DMS79 (cell line): ENCODE results near the gene STKLD1.
"Not testable (repeated sequence)": the region's sequence is repeated elsewhere in the genome, so short reads cannot be mapped to it uniquely, and the experiment has no call there.

Source experiments
- DNase-seq: peaks from one replicate; lab custom pipeline; 2025; lab: John Stamatoyannopoulos, UW

Gene STKLD1

DNA sequence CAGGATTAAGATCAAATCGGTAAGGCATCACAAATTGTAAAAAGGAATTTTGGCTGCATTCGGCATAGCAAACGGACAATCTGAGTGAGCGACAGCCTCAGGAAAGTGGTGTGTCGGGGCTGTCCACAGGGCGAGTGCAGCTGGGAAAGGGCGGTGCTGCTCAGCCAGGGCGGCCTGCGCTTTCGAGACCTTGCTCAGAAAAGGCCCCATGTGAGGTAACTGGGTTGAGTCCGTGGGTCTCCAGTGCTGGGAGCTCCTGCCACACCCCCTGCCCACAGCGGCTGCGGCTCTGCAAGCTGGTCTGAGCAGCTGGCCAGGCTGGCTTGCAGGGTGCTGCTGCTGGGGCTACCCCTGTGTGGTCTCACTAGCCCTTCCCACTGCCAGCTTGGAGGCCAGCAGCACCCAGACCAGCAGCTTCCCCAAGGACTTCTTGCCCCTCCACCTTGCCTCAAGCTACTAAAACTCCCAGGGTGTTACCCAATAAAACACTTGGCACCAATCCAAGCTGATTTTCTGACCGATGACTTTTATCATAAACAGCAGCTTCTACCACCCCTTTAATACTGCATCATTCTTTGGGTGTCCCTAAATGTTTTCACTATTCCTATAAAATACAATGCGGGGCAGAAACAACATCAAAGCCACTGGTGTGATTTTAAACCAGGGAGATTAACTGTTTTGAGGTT is 13.7 kb upstream of the STKLD1 start:
- no peak for DNase-seq

DNA sequence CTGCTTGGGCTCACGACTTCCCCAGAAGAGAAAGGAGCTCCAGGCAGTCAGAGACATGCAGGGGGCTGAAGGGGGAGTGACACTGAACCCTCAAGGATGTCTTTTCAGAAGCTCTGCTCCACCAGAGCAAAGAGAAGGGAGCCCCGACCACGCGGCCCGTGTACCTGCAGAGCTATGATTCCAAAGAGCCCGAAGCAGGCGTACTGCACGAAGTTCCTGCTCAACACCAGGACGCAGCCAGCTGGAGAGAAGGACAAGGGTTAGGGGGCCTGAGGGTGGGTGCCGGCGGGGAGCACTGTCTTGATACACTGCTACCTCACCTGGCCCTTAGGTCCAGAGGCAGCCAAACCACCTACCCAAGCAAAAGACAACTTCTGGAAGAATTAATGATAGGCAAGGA is 9.7 kb upstream of the STKLD1 start:
- no peak for DNase-seq

DNA sequence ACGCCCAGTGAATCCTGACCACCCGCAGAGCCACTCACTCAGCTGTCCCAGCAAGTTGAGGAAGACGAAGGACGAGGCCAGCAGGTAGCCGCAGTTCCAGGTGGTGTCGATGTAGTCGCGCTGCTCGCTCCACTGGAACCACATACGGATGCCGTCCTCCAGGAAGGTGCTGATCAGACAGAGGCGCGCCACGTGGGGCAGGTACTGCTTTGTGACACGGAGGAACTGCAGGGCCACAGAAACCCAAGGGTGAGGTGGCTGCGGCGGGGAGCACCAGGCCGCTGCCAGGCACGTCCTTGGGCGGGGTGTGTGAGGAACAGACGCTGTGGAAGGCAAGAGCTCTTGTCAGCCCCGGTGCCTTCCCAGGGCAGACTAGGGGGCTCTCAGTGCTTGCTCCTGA is 8.9 kb upstream of the STKLD1 start:
- no peak for DNase-seq

DNA sequence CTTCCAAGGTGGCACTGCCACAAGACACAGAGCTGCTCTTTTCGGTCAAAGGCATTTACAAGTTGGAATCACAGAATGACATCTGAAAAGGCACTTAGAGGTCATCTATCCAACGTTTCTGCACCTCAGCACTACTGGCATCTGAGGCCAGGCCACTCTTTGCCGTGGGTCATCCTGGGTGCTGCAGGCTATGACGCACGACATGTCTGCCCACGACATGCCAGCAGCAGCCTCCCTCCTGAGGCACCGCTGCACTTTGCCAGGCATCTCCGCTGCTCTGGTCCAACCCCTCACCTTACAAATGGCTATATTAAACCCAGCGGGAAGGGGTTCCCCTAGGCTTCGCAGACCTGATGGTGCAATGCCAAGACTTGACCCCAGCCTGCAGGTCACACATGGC is 8.4 kb upstream of the STKLD1 start:
- no peak for DNase-seq

DNA sequence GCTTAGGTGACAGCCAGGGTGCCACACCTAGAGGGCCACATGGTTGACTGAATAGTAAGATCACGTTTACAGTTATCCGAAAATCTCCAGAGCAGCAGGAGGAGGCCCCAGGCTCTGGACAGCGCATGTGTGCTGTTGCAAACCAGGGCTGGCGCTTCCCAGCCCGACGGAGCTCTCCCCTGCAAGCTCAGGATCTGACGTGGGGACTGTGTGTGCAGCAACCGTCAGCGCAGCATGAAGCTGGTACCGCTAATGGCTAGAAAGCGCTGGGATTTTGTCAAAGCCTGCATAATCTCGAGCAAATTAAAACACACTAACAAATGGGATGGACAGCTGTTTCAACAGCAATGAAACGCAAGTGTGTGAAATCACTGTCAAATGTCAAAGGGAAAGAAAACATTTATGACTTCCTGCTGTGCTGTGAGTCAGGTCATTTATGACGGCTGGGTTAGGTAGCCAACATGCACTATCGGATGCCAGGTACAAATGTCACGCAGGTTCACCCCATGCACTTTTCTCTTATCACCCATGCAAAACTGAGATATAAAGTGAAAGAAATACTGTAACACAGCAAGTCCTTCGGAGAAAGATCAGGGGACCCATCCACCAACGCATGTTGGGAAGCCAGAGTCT is 7.8 kb upstream of the STKLD1 start:
- DNase-seq = no peak

DNA sequence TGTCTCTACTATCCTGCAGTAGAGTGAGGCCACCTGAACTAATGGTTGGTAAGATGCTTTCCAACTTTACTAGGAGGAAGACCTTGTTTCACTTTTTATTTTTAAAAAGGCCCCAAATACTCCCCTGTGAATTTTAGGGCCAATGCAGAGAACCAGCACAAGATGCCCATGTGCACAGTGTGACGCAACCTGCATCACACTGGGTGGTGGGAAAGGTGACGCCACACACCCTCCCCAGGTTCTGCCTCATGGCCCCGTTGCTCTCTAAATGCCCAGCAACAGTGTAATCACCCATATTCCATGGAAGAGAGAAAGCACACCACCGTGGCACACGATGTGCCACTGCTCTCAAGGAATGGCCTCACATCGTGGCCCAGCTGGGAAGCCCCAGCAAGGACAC is 6.7 kb upstream of the STKLD1 start:
- DNase-seq = no peak

DNA sequence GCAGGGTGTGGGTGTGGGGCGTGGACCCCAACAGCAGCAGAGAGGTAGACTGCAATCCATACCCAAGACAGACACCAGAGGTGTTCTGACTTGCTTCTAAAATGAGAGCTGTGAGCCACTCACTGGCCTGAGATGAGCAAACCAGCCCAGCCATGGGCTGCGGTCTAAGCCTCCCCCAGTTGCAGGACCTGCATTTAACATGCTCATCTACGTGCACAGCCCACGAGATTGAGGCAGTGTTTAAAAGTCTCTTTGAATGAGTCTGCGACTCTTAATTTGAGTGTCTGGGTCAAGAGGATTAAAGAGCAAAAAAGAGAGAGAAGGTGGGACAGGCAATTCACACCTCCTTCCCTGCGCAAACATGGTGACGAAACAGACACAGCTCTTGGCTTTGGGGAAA is 6.2 kb upstream of the STKLD1 start:
- DNase-seq = no peak

DNA sequence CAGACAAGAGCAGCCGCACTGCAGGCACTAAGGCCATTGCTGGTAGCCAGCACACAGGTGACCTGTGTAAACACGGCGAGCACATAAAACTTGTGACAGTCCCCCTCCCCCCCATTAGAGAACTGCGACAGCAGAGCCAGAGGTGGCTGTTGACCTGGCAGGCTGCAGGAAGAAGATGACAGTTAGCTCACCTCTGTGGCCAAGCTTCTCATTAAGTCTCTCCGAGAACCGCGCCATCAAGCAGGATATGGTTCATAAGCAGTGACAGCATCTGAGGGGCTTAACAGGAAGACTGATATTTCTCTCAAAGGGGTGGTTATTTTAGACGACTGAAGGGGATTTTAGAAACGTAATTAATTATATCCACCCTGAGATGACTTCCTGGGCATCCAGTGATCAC is 5.5 kb upstream of the STKLD1 start:
- no peak for DNase-seq

DNA sequence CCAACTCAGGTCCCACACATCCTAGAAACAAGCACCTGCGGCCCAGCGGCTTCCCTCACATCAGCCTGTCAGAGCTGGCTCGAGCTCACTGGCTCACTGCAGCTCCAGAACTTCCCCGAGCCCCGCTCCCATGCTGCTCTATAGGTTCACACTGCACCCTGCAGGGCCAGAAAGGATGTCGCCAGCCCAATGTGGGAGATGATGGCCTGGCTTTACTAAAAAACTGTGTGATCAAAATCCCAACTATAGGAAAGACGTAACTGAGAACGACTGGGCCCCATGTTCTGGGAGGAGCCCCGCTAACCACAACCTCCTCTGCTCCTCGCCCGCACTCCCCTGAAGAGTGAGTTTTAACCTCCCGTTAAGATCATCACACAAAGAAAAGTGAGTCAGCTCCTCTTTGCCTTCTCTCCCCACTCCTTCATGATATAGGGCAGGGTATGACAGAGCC is 4.9 kb upstream of the STKLD1 start:
- DNase-seq = no peak

DNA sequence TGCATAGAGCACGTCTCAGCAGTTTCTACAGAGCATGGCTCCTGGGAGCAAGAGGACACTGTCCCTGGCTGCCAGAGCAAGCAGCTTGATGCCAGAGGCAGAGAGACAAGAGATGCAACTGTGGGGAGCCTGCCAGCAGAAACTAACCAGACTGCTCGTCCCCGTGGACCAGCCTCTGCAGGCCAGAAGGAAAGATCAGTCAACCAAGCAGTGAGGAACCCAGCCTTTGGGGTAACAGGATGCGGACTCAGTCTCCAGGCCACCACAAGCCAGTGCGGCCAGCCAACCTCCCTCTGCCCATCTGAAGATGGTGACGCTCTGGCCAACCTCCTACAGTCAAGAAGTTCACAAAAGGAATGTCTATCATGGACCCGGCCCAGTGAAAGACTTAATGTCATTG is 4.0 kb upstream of the STKLD1 start:
- DNase-seq = no peak

DNA sequence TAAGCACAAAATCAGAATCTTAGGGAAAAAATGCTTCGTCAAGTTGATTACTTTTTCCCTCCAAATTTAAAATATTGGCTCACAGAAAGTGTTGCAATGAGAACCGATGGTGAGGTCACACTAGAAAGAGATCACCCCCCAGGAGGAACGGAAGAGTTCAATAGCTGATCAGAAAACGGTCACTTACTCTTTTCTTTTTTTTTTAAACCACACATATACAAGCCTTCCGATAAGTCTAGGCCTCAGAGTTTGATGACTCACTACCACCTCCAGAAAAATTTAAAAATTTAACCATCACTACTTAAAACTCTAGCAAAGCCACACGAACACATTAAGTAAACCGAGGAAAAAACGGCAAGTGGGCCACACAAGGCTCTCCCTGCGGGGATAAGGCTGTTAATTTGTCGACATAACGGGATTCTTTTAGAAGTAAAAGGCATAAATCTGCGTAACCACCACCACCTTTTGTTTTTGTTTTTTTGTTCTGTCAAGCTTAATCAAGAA is 1.5 kb upstream of the STKLD1 start:
- DNase-seq = no peak

DNA sequence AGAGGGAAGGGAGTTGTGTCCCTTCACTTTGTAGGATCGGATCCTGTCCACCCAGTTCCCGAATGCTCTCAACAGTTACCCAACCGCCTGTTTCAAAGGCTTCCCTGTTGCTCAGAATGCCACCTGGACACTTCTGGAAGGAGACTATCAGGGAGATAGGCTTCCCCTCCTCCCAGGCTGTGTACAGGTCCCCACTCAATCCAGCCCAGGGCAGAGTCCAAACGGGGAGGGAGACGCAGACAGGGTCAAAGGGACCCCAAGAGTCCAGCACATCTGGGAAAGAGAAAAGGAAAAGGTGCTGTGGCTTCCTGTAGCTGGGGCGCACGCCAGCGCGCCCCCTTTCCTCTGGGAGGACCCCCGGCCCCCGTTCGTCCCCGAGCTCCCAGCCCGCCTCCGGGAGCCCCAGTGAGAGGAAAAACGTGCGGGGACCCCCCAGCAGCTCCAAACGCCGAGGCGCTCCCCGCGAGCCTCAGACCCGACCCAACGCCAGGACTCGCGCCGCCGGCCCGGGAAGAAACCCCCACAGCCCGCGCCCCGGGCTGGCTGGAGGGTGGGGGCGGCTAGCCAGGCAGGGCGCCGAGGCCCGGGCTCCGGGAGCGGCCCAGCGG is 946 bp upstream of the STKLD1 start:
- DNase-seq = no peak

DNA sequence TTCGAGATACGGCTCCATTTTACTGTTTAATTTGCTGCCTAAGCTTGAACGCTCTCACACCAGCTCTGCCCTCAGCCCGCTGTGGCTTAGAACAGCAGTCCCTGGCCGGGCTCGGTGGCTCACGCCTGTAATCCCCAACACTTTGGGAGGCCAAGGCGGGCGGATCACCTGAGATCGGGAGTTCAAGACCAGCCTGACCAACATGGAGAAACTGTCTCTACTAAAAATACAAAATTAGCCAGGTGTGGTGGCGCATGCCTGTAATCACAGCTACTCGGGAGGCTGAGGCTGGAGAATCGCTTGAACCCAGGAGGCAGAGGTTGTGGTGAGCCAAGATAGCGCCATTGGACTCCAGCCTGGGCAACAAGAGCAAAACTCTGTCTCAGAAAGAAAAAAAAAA is 1.1 kb downstream of the STKLD1 start:
- not testable (repeated sequence) for DNase-seq

DNA sequence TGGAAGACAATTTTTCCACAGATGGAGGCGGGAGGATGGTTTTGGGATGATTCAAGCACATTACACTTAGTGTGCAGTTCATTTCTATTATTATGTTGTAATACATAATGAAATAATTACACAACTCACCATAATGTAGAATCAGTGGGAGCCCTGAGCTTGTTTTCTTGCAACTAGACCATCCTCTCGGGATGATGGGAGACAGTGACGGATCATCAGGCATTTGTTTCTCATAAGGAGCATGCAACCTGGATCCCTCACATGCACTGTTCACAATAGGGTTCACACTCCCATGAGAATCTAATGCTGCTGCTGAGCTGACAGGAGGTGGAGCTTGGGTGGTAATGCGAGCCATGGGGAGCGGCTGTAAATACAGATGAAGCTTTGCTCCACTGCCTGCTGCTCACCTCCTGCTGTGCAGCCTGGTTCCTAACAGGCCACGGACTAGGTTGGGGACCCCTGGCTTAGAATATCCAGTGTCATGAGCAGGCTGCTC is 1.6 kb downstream of the STKLD1 start:
- no peak for DNase-seq

DNA sequence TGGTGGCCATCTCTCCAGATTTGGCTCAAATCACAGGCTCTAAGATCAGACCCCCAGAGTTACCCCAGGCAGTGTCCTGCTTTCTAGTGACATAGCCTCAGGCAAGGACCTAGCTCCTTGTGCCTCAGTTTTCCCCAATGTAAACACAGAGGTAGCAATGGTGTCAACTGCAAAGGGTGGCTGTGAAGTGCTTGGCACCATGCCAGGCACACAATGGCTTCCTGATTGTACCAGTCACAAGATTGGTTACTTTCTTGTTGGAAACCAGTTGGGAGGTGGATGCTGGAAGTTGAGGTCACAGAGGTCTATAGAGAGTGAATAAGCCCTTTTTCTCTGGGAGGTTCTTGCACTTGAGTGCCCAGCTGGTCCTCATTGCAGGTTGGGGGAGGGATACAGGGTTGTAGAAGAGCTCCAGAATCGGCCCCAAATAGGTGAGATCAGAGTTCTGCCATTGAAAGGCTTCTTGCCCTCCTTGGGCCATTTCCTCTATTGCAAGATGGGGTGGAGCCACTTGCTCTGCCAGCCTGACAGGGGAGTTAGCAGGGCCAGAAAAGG is 2.3 kb downstream of the STKLD1 start:
- no peak for DNase-seq

DNA sequence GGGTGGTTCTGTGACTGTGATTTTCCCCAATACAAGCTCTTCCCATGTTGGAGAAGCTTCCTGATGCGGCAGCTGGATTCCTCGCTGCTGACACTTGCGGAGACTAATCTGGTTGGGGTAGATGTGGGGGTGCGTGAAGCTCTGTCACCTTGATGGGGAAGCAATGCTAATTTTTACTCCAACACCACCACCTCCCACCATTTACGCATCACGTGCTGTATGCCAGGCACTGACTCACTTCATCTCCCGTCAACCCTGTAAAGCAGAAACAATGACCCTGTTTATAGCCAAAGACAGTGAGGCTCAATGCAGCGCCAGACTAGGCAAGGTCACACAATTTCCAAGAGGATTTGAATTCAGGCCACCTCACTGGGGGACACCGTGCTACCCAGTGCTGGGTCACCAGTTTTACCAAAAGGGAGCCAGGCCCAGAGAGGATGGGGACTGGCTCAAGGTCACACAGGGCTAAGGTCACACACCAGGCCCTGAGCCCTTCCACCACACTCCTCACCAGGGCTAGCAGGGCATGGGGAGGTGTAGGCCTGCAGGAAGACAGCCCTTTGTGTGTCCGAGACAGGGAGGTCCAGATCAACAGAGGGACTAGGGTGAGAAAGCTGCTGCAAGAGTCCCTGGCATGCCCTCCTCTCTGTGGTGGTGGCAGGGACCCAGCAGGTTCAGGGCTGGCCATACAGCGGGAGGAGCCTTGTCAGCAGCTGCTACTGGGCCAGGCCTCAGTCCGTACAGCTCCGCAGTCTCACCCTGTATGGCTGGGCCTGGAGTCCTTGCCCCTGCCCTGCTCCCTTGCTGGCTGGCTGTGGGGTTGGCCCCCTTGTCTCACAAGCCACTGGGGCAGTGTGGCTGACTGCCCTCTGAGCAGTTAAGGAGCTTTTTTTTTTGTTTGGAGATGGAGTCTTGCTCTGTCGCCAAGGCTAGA is 3.3 kb downstream of the STKLD1 start:
- DNase-seq = no peak

DNA sequence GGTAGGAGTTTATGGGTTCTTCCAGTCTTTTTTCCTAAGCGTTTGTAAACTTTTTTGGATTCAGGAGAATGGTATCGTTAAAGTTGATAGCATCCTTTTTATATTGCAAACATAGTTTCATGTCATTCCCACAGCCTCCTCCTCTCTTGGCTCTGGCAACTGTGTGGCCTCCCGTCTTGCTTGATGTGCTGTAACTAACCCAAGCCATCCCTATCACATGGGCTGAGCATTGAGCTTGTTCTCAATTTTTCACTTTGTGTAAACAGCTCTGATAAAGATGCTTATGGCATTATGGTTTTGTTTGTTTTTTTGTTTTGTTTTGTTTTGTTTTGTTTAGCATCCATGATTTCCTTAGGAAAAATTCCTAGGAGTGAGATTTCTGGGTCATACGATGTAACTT is 4.6 kb downstream of the STKLD1 start:
- no peak for DNase-seq

DNA sequence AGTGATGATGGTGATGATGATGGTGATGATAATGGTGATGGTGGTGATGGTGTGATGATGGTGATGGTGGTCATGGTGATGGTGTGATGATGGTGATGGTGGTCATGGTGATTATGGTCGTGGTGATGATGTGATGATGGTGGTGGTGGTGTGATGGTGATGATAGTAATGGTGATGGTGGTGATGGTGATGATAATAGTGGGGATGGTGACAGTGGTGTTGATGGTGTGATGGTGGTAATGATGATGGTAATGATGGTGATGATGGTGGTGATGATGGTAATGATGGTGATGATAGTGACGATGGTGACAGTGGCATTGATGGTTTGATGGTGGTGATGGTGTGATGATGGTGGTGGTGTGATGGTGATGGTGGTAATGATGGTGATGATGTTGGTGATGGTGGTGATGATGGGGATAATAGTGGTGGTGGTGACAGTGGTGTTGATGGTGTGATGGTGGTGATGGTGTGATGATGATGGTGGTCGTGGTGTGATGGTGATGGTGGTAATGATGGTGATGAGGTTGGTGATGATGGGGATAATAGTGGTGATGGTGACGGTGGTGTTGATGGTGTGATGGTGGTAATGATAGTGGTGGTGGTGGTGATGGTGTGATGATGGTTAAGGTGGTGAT is 6.5 kb downstream of the STKLD1 start:
- DNase-seq = no peak

DNA sequence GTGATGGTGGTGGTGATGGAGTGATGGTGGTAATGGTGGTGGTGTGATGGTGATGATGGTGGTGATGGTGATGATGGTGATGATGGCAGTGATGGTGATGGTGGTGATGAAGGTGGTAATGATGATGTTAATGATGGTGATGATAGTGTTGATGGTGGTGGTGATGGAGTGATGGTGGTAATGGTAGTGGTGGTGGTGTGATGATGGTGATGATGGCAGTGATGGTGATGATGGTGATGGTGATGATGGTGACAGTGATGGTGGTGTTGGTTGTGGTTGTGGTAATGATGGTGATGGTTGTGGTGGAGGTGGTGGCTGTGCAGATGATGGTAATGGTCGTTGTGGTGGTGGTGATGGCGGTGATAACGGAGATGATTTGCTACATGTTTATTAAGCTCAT is 7.3 kb downstream of the STKLD1 start:
- no peak for DNase-seq

DNA sequence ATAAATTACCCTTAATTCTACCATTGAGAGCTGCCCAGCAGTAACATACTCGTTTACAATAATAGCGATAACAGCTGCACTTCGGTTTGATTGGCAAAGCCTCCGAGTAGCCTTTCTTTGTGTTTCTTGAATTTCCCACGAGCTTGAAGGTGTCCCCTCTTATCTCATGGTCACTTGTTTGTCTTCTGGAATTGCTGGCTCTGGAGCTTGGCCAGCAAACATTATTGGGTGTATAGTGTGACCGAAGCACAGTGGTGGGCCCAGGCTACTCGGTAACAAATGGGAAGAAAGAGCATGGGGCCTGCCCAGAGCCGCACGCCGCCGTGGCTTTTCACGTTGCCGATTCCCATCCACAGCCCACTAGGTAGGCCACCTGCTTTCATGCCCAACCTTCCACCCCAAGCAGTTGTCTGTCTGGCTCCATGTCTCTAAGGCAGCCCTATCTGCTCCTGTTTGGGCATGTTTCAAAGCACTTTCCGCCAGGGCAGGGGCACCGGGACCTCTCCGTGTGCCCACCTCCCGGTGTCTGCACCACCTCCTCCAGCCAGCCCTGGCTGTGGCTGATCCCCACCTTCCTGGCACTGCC is 8.7 kb downstream of the STKLD1 start:
- DNase-seq = no peak

DNA sequence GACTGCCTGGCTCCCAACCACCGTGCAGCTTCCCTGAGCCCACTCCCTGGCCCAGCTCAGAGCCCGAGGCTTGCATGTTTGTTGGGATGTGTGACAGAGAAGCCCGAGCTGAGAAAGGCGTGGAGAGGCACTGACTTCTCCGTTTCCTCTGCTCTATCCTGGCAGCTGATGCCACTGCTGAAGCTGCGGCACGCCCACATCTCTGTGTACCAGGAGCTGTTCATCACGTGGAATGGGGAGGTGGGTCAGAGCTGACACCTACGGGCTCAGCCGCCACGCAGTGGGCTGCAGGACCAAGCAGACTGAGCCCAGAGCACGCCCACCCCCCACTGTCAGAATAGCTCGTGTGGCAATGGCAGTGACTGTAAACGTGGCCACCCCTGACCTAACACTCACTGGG is 9.3 kb downstream of the STKLD1 start:
- no peak for DNase-seq
